GM19025 (cell line): Measurements from ENCODE around the gene SPDYE2B.
"Not testable (repeated sequence)": the region's sequence is repeated elsewhere in the genome, so short reads cannot be mapped to it uniquely, and the experiment has no call there.

Experiments
- ATAC-seq: cut with Tn5 transposase; IDR thresholded peaks from one replicate; pipeline ENCODE4 v1.9.1; 2021; ENCODE audit warnings: mild to moderate bottlenecking, low read depth, moderate library complexity; ENCODE audit not compliant: unreplicated experiment

SPDYE2B gene

DNA sequence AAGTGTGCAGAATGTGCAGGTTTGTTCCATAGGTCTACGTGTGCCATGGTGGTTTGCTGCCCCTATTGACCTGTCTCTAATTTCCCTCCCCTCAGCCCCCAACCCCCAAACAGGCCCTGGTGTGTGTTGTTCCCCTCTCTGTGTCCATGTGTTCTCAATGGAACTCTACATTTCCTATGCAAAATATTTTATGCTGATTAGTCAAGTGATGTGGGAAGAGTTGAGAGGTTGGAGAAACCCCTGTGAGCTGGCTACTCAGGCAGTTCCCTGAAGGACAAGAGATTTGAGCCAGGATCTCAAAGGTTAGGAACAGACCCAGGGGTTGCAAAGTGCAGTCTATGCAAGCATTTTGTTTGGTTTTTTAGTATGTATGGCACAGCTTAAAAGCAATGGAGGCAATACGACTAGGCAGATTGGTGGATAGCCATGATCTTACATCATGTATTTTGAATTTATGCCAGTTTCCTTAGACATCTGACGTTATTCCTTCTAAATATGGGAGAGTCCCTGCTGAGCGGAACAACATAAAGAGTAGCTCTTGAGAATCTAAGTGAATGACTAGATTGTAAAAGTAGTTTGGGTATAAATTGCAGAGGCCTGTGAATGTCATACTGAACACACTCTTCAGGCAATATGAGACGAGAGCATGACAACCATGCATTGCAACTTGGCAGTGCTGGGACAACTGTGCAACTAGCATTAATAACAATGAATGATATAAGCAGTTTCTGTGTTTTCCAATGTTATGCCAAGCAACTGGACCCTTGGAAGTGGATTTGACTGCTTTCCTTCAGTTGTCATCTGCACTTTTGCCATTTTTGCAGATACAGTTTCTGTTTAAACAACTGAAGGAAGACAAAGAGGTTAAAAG lies 47.8 kb downstream of the SPDYE2B start:
- ATAC-seq, result not testable (repeated sequence)

DNA sequence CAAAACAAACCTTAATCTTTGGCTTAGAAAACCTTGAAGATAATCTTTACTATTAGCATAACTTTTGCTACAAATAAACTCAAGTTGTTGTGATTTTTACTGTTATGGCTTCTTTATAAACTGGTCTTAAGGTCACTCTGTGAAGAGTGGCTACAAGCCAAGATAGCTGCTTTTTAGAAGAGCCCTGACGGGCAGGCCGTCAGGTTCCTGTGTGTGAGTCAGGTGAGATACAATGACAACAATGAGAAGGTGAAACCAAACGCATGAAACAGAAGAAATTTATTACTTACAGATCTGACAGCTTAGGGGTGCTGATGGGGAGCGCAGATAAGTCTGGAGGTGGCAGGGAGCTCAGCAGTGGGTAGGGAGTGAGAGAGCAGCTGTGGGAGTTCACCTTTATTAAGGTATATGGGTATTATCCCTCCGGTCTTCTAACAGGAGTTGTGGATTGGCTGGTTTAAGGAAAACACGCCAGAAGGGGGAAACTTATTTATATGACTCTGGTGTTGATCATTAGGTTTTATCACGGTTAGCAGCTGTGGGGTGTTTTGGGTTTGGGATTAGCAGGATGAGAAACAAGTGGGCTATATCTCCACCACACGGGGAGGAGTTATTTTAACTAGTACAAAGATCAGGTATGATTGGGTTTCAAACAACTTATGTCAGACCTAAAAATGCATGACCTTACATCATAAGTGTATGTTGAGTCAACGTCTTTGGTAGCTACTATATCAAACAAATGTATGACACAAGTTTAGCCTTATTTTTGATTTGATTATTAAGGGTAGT lies 49.0 kb downstream of the SPDYE2B start:
- ATAC-seq, result not testable (repeated sequence)
